ENCODE results near the gene TMEM81.

The TMEM81 gene

GRCh38 chr1:205118752-205119151 is 34.5 kb upstream of the TMEM81 start:
- TF ChIP-seq CEBPB (IDR thresholded peaks at IDR 0.05), result no peak
- TF ChIP-seq, protein P1, sequence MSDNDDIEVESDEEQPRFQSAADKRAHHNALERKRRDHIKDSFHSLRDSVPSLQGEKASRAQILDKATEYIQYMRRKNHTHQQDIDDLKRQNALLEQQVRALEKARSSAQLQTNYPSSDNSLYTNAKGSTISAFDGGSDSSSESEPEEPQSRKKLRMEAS (IDR thresholded peaks at IDR 0.05), result no peak
- no peak for TF ChIP-seq TEAD4 (IDR thresholded peaks at IDR 0.05)
- no peak for TF ChIP-seq EGR1 (IDR thresholded peaks at IDR 0.05)
- no peak for TF ChIP-seq REST (IDR thresholded peaks at IDR 0.05; ENCODE audit: low read depth)
- no peak for TF ChIP-seq EP300 (IDR thresholded peaks at IDR 0.05; ENCODE audit: borderline replicate concordance)
- TF ChIP-seq TAF1 (IDR thresholded peaks at IDR 0.05; ENCODE audit: low read depth), result no peak
- no peak for TF ChIP-seq FOXM1 (IDR thresholded peaks at IDR 0.05; ENCODE audit: borderline replicate concordance, low read depth)

GRCh38 chr1:205111354-205111753 is 27.1 kb upstream of the TMEM81 start:
- TF ChIP-seq TEAD4 (IDR thresholded peaks at IDR 0.05), result no peak
- no peak for TF ChIP-seq EGR1 (IDR thresholded peaks at IDR 0.05)
- TF ChIP-seq NFIC (IDR thresholded peaks at IDR 0.05), result no peak
- TF ChIP-seq REST (IDR thresholded peaks at IDR 0.05; ENCODE audit: low read depth), result no peak
- TF ChIP-seq ZBTB7A (IDR thresholded peaks at IDR 0.05; ENCODE audit: low read depth), result no peak

GRCh38 chr1:205109711-205110110 is 25.5 kb upstream of the TMEM81 start:
- TF ChIP-seq EP300 (IDR thresholded peaks at IDR 0.05; ENCODE audit: borderline replicate concordance) (no peak), CEBPB (IDR thresholded peaks at IDR 0.05) (no peak), EGR1 (IDR thresholded peaks at IDR 0.05) (no peak), REST (IDR thresholded peaks at IDR 0.05; ENCODE audit: low read depth) (no peak), ZBTB7A (IDR thresholded peaks at IDR 0.05; ENCODE audit: low read depth) (no peak), FOXM1 (IDR thresholded peaks at IDR 0.05; ENCODE audit: borderline replicate concordance, low read depth) (no peak), TCF12 (IDR thresholded peaks at IDR 0.05; ENCODE audit: low read depth) (no peak), CREB1 (IDR thresholded peaks at IDR 0.05; ENCODE audit: low read depth) (no peak), TAF1 (IDR thresholded peaks at IDR 0.05; ENCODE audit: low read depth) (no peak)

DNA sequence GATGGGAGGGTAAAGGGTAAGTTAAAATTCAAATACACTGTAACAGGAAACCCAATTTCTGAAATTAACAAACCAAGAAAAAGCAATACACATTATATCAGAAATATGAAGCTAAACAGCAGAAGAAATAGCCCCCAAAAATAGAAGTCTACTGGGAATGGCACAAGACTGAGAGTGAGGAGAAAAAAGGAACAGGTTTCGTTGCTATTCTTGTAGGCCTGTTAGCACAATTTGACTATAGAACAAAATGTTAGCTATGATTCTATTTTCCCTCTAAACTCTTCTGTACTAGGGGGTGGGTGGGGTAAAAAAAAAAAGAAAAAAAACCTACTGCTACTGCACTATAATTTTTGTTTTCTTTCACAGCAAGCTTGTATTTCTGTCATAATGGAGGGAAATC is 25.0 kb upstream of the TMEM81 start:
- TF ChIP-seq NFIC (IDR thresholded peaks at IDR 0.05) (no peak), ZBTB7A (IDR thresholded peaks at IDR 0.05; ENCODE audit: low read depth) (no peak), USF1 (IDR thresholded peaks at IDR 0.05) (no peak)

GRCh38 chr1:205108464-205108863 is 24.2 kb upstream of the TMEM81 start:
- TF ChIP-seq YY1 (IDR thresholded peaks at IDR 0.05; ENCODE audit: low read depth) (no peak), EGR1 (IDR thresholded peaks at IDR 0.05) (no peak), CEBPB (IDR thresholded peaks at IDR 0.05) (no peak), RAD21 (IDR thresholded peaks at IDR 0.05; ENCODE audit: low read depth) (no peak), REST (IDR thresholded peaks at IDR 0.05; ENCODE audit: low read depth) (no peak), EP300 (IDR thresholded peaks at IDR 0.05; ENCODE audit: borderline replicate concordance) (no peak), TCF12 (IDR thresholded peaks at IDR 0.05; ENCODE audit: low read depth) (no peak), CREB1 (IDR thresholded peaks at IDR 0.05; ENCODE audit: low read depth) (no peak)
